Sigmoid colon (tissue), 3 donors: ENCODE results near the gene ZNF543.

Experiments used
- CTCF ChIP-seq, 4 experiments: fragments of 450-650 bp in 3 of 4; fragments of 200-600 bp in 1 of 4; IDR thresholded peaks; one replicate each; pipeline ENCODE4 v1.5.1; 2016 to 2019; ENCODE audit warnings: antibody characterized with exemption in 4 of 4, mild to moderate bottlenecking in 3 of 4, moderate library complexity in 2 of 4
- POLR2A ChIP-seq, 2 donors: fragments of 450-650 bp; IDR thresholded peaks; one replicate each; pipeline ENCODE4 v1.6.1; 2016; ENCODE audit warnings: antibody characterized with exemption in 2 of 2, mild to moderate bottlenecking in 2 of 2, moderate library complexity in 2 of 2

- no peak for TF ChIP-seq CTCF (IDR thresholded peaks at IDR 0.05)
- TF ChIP-seq POLR2A (IDR thresholded peaks at IDR 0.05) = peak in 1 of 2 donors; percentile 59
Measured at GRCh38 chr19:57362997-57363687, 42.9 kb downstream of the ZNF543 start, which contains the start of the genes TRAPPC2B and ZNF547.
